RCC 7860 (cell line): ENCODE results near the gene CGRRF1.

Experiments used
- DNase-seq: peaks from one replicate; pipeline ENCODE4 v3.0.0-alpha.2; 2015; ENCODE audit warnings: low spot score
- FAIRE-seq: peaks from 2 replicates; lab custom pipeline; 2012; peaks lifted over from hg19 to GRCh38; lab: Jason Lieb, UNC

The CGRRF1 gene

GRCh38 chr14:54489318-54489683 lies 20.4 kb upstream of the CGRRF1 start:
- no peak for FAIRE-seq
- DNase-seq: no peak

GRCh38 chr14:54489731-54490444 lies 19.8 kb upstream of the CGRRF1 start:
- DNase-seq (no peak), FAIRE-seq (no peak)

GRCh38 chr14:54490445-54491175 lies 19.1 kb upstream of the CGRRF1 start:
- no peak for DNase-seq
- no peak for FAIRE-seq

- FAIRE-seq (no peak), DNase-seq (no peak)
Measured at GRCh38 chr14:54493293-54493692, 16.4 kb upstream of the CGRRF1 start.

- DNase-seq (no peak), FAIRE-seq (no peak)
Measured at GRCh38 chr14:54497224-54497623, 12.5 kb upstream of the CGRRF1 start.

GRCh38 chr14:54498095-54498531 lies 11.6 kb upstream of the CGRRF1 start:
- no peak for DNase-seq
- no peak for FAIRE-seq

GRCh38 chr14:54498579-54498978 lies 11.1 kb upstream of the CGRRF1 start:
- no peak for FAIRE-seq
- no peak for DNase-seq

- DNase-seq: no peak
- no peak for FAIRE-seq
Measured at GRCh38 chr14:54500744-54501143, 9.0 kb upstream of the CGRRF1 start.

GRCh38 chr14:54501480-54501879 lies 8.2 kb upstream of the CGRRF1 start:
- DNase-seq (no peak), FAIRE-seq (no peak)

- DNase-seq (no peak), FAIRE-seq (no peak)
Measured at GRCh38 chr14:54502602-54503001, 7.1 kb upstream of the CGRRF1 start.

- no peak for FAIRE-seq
- no peak for DNase-seq
Measured at GRCh38 chr14:54503486-54503885, 6.2 kb upstream of the CGRRF1 start.

GRCh38 chr14:54512393-54512792 lies 2.7 kb downstream of the CGRRF1 start:
- DNase-seq: no peak
- FAIRE-seq: no peak

- DNase-seq (no peak), FAIRE-seq (no peak)
Measured at GRCh38 chr14:54515670-54516069, 6.0 kb downstream of the CGRRF1 start.

GRCh38 chr14:54516709-54517108 lies 7.0 kb downstream of the CGRRF1 start:
- DNase-seq (no peak), FAIRE-seq (no peak)

GRCh38 chr14:54524410-54524809 lies 14.7 kb downstream of the CGRRF1 start:
- DNase-seq (no peak), FAIRE-seq (no peak)

- FAIRE-seq (no peak), DNase-seq (no peak)
Measured at GRCh38 chr14:54528973-54529372, 19.3 kb downstream of the CGRRF1 start.

- no peak for DNase-seq
- no peak for FAIRE-seq
Measured at GRCh38 chr14:54529811-54530210, 20.1 kb downstream of the CGRRF1 start.

GRCh38 chr14:54532111-54533012 lies 22.7 kb downstream of the CGRRF1 start:
- DNase-seq (no peak), FAIRE-seq (no peak)

GRCh38 chr14:54533100-54533499 lies 23.4 kb downstream of the CGRRF1 start:
- FAIRE-seq (no peak), DNase-seq (no peak)

- DNase-seq: no peak
- FAIRE-seq: no peak
Measured at GRCh38 chr14:54535126-54535525, 25.4 kb downstream of the CGRRF1 start.

GRCh38 chr14:54535646-54536045 lies 25.9 kb downstream of the CGRRF1 start:
- DNase-seq (no peak), FAIRE-seq (no peak)
